HepG2 (cell line): Measurements from ENCODE around the gene TRAPPC4. TPM values are rescaled to one million over a fixed set of nuclear protein-coding genes. Genes with fewer than 3 reads are reported as not detected.
A peak's percentile ranks its signal among the peaks of the same experiment; 100 is the strongest.

Source experiments
- CREB3 ChIP-seq: sonication (generic); formaldehyde crosslinking; IDR thresholded peaks from 2 replicates; pipeline ENCODE4 v1.5.0; 2020; ENCODE audit warnings: missing genetic modification reagents
- ETV5 ChIP-seq: IDR thresholded peaks from 2 replicates; pipeline ENCODE4 v1.6.1; 2018; ENCODE audit warnings: missing biosample characterization, missing genetic modification reagents, inconsistent platforms, borderline replicate concordance
- GABPA ChIP-seq, 2 experiments: IDR thresholded peaks; 2 replicates each; pipeline ENCODE4 v1.6.1; 2011 to 2016; ENCODE audit warnings: low read depth in 2 of 2, low read length in 1 of 2, missing biosample characterization in 1 of 2, missing genetic modification characterization in 1 of 2
- HES4 ChIP-seq: sonication (generic); formaldehyde crosslinking; IDR thresholded peaks from 2 replicates; pipeline ENCODE4 v1.9.0; 2021; ENCODE audit warnings: mild to moderate bottlenecking, missing genetic modification reagents, borderline replicate concordance
- HMG20A ChIP-seq: IDR thresholded peaks from 2 replicates; pipeline ENCODE4 v1.6.1; 2016; ENCODE audit warnings: borderline replicate concordance
- LCORL ChIP-seq, 2 experiments: fragments of 450-650 bp in 1 of 2; sonication (generic) in 1 of 2; formaldehyde crosslinking in 1 of 2; IDR thresholded peaks; 2 replicates each; pipeline versions ENCODE4 v1.5.0 to v1.6.1; 2017 to 2020; ENCODE audit warnings: antibody characterized with exemption in 1 of 2, missing genetic modification reagents in 1 of 2
- MAFG ChIP-seq: sonication (generic); formaldehyde crosslinking; IDR thresholded peaks from 2 replicates; pipeline ENCODE4 v1.5.1; 2020; ENCODE audit warnings: mild to moderate bottlenecking, missing genetic modification reagents
- MAFK ChIP-seq, 2 experiments: IDR thresholded peaks in 1 of 2; conservative IDR thresholded peaks in 1 of 2; 2 replicates each; pipeline ENCODE4 v1.6.1; 2011; ENCODE audit warnings: improper control_type of control experiment in 2 of 2, low read length in 2 of 2
- NCOA2 ChIP-seq: sonication (generic); formaldehyde crosslinking; IDR thresholded peaks from 2 replicates; pipeline ENCODE4 v1.8.0; 2022; ENCODE audit warnings: inconsistent platforms
- SALL1 ChIP-seq: sonication (generic); formaldehyde crosslinking; IDR thresholded peaks from 2 replicates; pipeline ENCODE4 v1.8.0; 2022; ENCODE audit warnings: mild to moderate bottlenecking, missing genetic modification reagents
- SP4 ChIP-seq: sonication (generic); formaldehyde crosslinking; IDR thresholded peaks from 2 replicates; pipeline ENCODE4 v1.8.1; 2023; ENCODE audit warnings: mild to moderate bottlenecking, missing genetic modification reagents
- TARDBP ChIP-seq: sonication (generic); formaldehyde crosslinking; IDR thresholded peaks from 2 replicates; pipeline ENCODE4 v1.8.0; 2022; ENCODE audit warnings: mild to moderate bottlenecking, missing genetic modification reagents
- TCF7L2 ChIP-seq: IDR thresholded peaks from 2 replicates; pipeline ENCODE4 v1.6.1; 2011; ENCODE audit warnings: mild to moderate bottlenecking, low read depth, low read length, moderate library complexity
- ZKSCAN8 ChIP-seq: IDR thresholded peaks from 2 replicates; pipeline ENCODE4 v1.6.1; 2016; ENCODE audit warnings: borderline replicate concordance, missing genetic modification reagents, missing compliant biosample characterization
- ZMYM4 ChIP-seq: sonication (generic); formaldehyde crosslinking; IDR thresholded peaks from 2 replicates; pipeline ENCODE4 v1.8.1; 2023; ENCODE audit warnings: mild to moderate bottlenecking, missing genetic modification reagents
- ZNF263 ChIP-seq: sonication (generic); formaldehyde crosslinking; IDR thresholded peaks from 2 replicates; pipeline ENCODE4 v1.4.0; 2020; ENCODE audit warnings: missing genetic modification reagents
- ZNF33A ChIP-seq: sonication (generic); formaldehyde crosslinking; IDR thresholded peaks from 2 replicates; pipeline ENCODE4 v1.5.1; 2020; ENCODE audit warnings: missing genetic modification reagents, mild to moderate bottlenecking, moderate library complexity, borderline replicate concordance
- ZNF572 ChIP-seq: sonication (generic); formaldehyde crosslinking; IDR thresholded peaks from 2 replicates; pipeline ENCODE4 v1.5.1; 2020; ENCODE audit warnings: mild to moderate bottlenecking, missing genetic modification reagents
- ZNF609 ChIP-seq: sonication (generic); formaldehyde crosslinking; IDR thresholded peaks from 2 replicates; pipeline ENCODE4 v1.4.0; 2020; ENCODE audit warnings: mild to moderate bottlenecking, missing genetic modification reagents, borderline replicate concordance
- ZNF710 ChIP-seq: sonication (generic); formaldehyde crosslinking; IDR thresholded peaks from 2 replicates; pipeline ENCODE4 v1.5.0; 2020; ENCODE audit warnings: mild to moderate bottlenecking, missing genetic modification reagents, borderline replicate concordance
- polyA plus RNA-seq, 8 experiments: library from polyadenylated mRNA; depleted of rRNA in 3 of 8; stranded (reverse) in 7 of 8; unstranded in 1 of 8; fragments of >200 nt; fragmentation: Illumina TruSeq in 4 of 8; extraction: Trizol in 4 of 8; gene quantifications; 2 replicates each; pipeline versions ENCODE4 v1.2.1 to v1.2.3, GENCODE V29; 2011 to 2016; ENCODE audit warnings: low read depth in 4 of 8, missing spikeins in 1 of 8, mixed read lengths in 1 of 8; ENCODE audit not compliant: insufficient read depth in 1 of 8
- total RNA-seq, 5 experiments: library from RNA; depleted of rRNA; stranded (reverse); fragments of >200 nt; fragmentation: Illumina TruSeq; extraction: Trizol; gene quantifications; 2 replicates each; pipeline ENCODE4 v1.2.3, GENCODE V29; 2016; ENCODE audit warnings: low read depth in 1 of 5

Gene TRAPPC4
- total and polyA plus RNA-seq, 2 of the 13 experiments (the other 11 are each of a cell fraction or from before 2014, with no cell fraction given), result 97.4 to 140 TPM

- TF ChIP-seq ZNF609 (CRISPR knock-in tag), result peak; percentile 38; the same call in 1 of the 2 replicates
- TF ChIP-seq SALL1 (CRISPR knock-in tag), result peak; percentile 44; the same call in 1 of the 2 replicates
- TF ChIP-seq HES4 (CRISPR knock-in tag), result 0 out of 2 replicates have a peak, but pooled peaks have one; percentile 40
- peak; percentile 76; the same call in 1 of the 2 replicates for TF ChIP-seq ETV5 (CRISPR knock-in tag)
- TF ChIP-seq ZNF572 (CRISPR knock-in tag), result no peak
- no peak for TF ChIP-seq CREB3 (CRISPR knock-in tag)
- TF ChIP-seq LCORL (IDR thresholded peaks at IDR 0.05), result no peak
- peak; percentile 59 for TF ChIP-seq LCORL (CRISPR knock-in tag; IDR thresholded peaks at IDR 0.05)
- TF ChIP-seq NCOA2 (CRISPR knock-in tag), result peak; percentile 50; the same call in 1 of the 2 replicates
- TF ChIP-seq HMG20A, result peak; percentile 15; the same call in 1 of the 2 replicates
- TF ChIP-seq ZKSCAN8 (CRISPR knock-in tag), result 0 out of 2 replicates have a peak, but pooled peaks have one; percentile 20
- TF ChIP-seq TCF7L2, result no peak
- peak; percentile 66; the same call in 1 of the 2 replicates for TF ChIP-seq TARDBP (CRISPR knock-in tag)
- peak; percentile 84; the same call in 1 of the 2 replicates for TF ChIP-seq MAFG (CRISPR knock-in tag)
- TF ChIP-seq ZNF263 (CRISPR knock-in tag), result peak; percentile 91
- TF ChIP-seq MAFK (conservative IDR thresholded peaks at IDR 0.05 in 1 of 2, IDR thresholded peaks at IDR 0.05 in 1 of 2; ENCODE audit: low read length in 2 of 2), result peak; percentile 96 to 98
- TF ChIP-seq ZNF33A (CRISPR knock-in tag), result no peak
- TF ChIP-seq GABPA (IDR thresholded peaks at IDR 0.05; ENCODE audit: low read depth, low read length), result no peak
- TF ChIP-seq GABPA (CRISPR knock-in tag; IDR thresholded peaks at IDR 0.05; ENCODE audit: low read depth), result peak; percentile 47
- no peak for TF ChIP-seq ZNF710
- TF ChIP-seq SP4, result peak; percentile 68
- peak; percentile 60 for TF ChIP-seq ZMYM4 (CRISPR knock-in tag)
These were observed 10.9 kb downstream of the TRAPPC4 start (continued) for GRCh38 chr11:119029340-119030028.
